Measurements from ENCODE around the gene EBF3.

EBF3 gene

DNA sequence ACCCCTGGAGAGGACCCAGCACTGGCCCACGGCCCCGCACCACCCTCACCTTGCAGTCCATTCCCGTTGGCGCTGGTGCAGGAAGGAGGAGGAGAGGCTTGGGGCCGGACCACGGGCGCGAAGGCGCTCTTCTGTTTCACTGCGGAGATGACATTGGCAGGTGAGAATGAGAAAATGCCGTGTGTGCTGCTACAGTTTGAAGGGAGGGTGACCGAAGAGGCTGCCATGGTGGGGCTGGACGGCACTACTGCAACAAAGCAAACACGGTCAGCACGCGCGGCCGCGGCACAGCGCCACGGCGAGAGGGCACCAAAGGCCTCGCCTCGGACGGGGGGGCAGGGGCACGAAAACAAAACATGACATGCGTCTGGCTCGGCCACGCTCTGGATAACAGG lies 123.9 kb downstream of the EBF3 start:
- DNase-seq, result no peak
- TF ChIP-seq GATA1 (IDR thresholded peaks at IDR 0.05; ENCODE audit: low read depth, low read length) (no peak), POLR2A (IDR thresholded peaks at IDR 0.05; ENCODE audit: low read length) (no peak)

DNA sequence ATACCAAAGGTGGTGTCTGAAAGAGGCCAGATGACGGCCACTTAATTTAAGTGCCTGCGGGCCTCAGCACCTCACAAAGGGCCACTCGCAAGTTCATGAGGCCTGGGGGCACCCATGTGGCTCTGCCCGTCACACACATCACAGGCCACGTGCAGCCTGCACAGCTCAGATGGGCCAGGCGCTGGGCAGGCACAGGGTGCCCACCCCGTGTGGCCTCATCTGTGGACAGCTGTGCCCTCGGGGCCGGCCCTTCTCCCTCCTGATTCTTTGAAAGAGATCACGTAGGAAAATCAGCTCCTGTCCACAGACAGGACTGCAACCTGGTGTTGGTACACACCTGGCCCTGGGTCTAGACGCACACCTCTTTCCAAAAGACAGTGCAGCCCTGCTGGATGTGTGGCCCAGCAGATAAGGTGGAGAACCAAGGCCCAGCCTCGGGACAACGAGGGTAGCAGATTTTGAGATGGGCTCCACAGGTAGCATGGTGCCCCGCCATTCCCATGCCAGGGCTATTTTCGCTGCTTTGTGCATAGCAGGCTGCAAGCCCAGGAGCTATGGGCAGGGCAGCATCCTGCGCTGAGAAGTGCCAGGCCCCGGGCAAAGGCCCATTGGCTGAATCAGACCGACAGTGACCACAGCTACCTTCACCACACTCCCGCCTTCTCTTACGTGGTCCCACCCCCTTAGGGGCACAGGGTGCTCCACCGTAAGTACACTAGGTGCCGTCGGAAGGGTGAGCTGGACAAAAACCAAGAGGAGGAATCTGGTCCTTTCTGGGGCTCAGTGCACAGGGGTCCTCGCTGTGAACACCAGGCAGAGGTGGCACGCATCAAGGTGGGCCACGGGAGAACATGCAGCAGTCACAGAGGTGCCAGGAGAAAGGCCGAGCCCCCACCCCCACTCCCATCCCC lies 124.5 kb downstream of the EBF3 start:
- no peak for TF ChIP-seq GATA1 (IDR thresholded peaks at IDR 0.05; ENCODE audit: low read depth, low read length)

DNA sequence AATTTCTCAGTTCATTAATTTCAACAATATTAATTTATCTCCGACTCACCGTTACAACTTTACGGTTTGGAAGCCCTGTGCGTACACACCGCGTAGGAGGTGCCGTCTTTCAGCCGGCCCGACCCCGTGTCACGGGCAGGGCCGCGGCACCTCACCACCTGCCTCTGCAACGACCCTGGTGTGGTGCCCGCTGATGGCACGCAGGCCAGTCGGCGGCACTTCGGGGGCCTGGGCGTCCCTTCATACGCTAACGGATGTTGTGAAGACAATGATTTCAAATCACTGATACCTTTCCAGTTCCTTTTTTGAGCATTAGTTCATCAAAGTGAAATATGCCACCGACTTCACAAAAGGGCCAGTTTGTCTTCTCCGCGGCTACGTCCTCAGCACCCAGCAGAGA lies 125.3 kb downstream of the EBF3 start:
- no peak for DNase-seq
- TF ChIP-seq GATA1 (IDR thresholded peaks at IDR 0.05; ENCODE audit: low read depth, low read length), result no peak
- TF ChIP-seq POLR2A (IDR thresholded peaks at IDR 0.05; ENCODE audit: low read length), result no peak

More for the DNA sequence above, 124.5 kb downstream of the EBF3 start:
- DNase-seq, result no peak

DNA sequence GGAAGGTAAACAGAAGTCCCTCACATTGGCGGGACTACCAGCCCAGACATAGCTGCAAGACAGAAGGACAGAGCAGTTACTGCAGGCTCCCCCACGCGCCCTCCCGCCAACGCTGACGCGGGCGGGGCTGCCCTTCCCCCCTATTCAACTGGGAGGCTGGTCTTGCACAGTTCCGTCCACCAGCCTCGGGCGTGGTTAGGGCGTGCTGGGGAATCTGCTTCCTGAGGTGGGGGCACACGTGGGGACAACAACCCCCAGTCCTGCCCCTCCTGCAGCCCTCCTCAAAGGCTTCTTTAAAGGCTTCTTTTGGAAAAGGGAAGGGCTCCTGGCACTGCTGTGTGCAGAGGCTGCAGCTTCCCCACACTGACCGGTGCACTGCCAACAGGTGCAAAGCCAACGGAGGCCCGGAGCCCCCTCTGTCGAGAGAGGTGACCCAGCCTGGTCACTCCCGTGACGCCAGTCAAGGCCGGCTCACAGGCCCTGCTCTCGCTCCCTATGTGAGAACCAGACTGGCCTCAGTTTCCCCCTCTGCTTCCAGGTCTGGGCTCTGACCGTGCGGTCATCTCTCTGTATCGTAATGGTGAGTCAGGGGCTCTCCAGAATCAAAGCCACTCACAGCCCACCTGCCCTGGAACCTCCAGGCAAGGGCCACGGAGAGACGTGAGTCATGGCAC lies 126.0 kb downstream of the EBF3 start:
- no peak for TF ChIP-seq GATA1 (IDR thresholded peaks at IDR 0.05; ENCODE audit: low read depth, low read length)
- TF ChIP-seq POLR2A (IDR thresholded peaks at IDR 0.05; ENCODE audit: low read length), result no peak
- DNase-seq, result no peak

DNA sequence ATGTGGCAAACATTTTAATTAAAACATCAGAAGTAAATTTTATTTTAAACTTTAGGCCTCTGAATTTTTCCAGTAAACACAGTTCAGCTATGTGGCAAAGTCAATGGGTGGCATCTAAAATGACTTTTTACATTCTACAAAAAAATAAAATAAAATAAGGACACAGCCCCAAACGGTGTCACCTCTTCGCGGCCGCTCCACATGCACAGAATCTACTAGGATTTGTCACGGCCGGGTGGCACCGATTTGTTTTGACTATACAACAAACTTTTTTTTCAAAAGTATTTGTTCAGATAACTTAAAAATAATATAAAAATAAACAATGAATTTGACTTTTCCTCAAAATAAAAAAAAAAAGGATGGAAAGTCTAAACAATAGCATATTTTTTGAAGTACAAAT lies 127.8 kb downstream of the EBF3 start:
- DNase-seq, result no peak
- TF ChIP-seq POLR2A (IDR thresholded peaks at IDR 0.05; ENCODE audit: low read length) (no peak), GATA1 (IDR thresholded peaks at IDR 0.05; ENCODE audit: low read depth, low read length) (no peak)

DNA sequence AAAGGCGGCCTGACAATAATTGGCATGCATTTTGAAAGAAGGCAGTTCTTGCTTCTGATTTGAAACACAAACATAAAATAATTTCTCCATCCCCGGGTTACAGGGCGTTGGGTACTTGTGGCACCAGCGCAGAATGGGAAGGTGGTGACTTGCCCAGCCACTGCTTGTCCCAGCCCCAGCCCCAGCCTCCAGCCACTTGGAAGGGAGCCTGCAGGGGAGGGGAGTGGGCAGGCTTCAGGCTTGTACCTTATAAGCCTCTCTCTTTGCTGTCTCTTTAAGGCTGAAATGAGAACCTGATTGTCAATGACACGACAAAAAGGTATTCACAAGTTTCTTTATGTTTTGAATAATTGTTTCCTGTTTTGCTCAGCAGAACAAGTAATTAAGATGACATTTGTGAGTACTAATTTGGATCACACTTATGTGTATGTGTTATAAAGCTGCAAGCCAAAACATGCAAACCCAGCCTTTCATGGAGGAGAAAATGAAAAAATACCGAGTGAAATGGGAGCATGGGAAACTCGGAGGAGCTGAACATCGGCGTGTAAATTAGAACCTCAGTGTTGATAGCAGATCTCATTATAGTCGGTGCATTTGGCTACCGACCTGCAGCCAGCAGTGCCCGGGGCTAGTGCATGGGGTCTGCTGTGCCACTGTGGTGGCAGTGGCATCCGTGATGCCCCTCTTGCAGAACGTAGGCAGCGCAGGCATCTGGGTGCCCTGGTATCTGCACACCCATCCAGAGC lies 129.9 kb downstream of the EBF3 start:
- TF ChIP-seq GATA1 (IDR thresholded peaks at IDR 0.05; ENCODE audit: low read depth, low read length) (no peak), POLR2A (IDR thresholded peaks at IDR 0.05; ENCODE audit: low read length) (no peak)
- no peak for DNase-seq

DNA sequence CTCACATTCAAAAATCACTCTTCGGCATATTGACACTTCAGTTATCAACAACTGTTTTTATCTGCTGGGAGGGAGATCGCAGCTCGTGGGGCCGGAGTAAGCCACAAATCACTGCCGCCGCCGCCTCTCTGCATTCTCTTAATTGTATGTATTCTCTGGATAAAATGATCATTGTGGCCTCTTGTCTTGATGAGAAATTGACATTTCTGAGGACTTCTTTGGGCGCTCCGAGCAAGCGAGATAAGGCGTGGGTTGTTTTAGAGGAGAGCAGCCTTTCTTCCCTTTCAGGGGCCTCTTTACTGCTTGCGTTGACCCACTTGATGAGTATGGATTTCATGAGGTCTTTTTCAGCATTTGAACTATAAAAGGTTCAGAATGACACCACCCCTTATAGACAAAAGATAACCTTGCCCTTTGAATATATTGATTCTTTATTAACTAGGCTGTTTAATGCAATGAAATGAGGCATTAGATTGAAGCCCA lies 130.6 kb downstream of the EBF3 start:
- TF ChIP-seq POLR2A (IDR thresholded peaks at IDR 0.05; ENCODE audit: low read length) (no peak), GATA1 (IDR thresholded peaks at IDR 0.05; ENCODE audit: low read depth, low read length) (no peak)
- no peak for DNase-seq

DNA sequence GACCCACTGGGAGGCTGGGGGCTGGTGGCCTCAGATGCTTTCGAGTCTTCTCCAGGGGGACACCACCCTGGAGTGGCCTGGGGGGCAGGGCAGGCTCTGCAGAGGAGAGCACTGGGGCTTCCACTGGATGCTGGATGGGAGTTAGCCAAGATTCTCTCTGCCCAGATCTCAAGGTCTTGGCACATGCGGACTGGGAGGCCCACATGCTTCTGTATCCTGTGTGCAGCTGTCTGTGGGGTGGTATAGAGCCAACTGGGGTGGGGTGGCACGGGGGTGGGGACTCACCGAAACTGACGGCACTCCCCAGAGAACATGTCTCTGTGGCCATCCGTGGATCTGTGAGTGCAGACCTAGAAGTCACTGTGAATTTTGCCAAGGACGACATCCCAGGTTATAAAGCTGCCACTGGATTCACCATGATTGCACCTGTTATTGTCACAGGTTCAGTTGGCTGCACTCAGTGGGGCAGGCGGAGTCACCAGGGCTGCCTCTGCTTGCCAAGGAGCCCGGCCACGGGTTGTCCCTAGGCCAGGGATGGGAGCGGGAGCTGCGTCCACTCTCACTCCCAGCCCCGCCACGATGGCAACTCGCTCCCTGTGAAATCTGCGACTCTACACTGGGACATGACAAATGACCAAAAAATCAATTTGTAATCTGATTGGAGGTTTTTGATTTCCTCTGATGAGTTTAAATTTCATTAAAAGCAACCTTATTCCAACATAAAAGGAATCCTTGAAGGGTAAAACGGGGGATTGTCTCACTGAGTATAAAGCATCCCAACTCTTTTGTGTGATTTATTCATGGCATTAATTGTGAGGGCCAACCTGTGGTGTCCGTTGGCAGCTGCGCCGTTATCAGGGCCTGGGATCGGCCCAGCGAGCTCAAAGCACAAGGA lies 131.3 kb downstream of the EBF3 start:
- TF ChIP-seq GATA1 (IDR thresholded peaks at IDR 0.05; ENCODE audit: low read depth, low read length) (no peak), POLR2A (IDR thresholded peaks at IDR 0.05; ENCODE audit: low read length) (no peak)
- no peak for DNase-seq

DNA sequence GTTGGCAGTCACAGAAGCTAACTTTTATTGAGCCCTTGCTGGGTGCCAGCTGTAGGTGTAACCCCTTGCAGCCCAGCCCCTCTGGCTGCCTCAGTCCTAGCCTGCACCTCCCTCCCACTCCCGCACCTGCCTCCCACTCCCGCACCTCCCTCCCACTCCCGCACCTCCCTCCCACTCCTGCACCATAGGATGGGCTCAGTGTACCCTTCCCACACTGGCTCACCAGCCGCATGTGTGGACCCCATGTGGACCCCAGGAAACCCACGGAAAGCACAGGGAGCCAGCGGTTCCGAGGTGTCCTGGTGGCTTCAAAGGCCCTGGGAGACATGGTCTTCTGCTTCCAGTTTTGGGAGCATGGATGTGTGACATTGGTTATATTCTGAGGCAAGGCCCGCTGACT lies 132.9 kb downstream of the EBF3 start:
- TF ChIP-seq GATA1 (IDR thresholded peaks at IDR 0.05; ENCODE audit: low read depth, low read length), result no peak
- TF ChIP-seq POLR2A (IDR thresholded peaks at IDR 0.05; ENCODE audit: low read length), result no peak
- DNase-seq, result no peak

DNA sequence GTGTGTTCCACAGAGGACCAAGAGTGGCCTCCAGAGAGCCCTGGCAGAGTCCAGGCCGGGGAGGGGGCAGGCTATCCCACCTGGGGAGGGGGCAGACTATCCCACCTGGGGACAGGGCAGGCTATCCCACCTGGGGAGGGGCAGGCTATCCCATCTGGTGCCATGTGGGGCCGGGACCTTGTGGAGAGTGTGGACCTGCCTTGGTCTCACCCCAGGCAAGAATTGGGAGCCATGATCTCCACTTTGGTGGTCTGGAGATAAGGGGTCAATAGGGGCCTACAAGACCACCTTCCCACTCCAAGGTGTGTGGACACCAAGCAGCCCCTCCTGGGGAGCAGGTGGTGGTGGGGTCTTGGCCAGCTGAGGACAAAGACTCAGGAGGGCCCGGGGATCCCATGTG lies 138.2 kb downstream of the EBF3 start:
- no peak for TF ChIP-seq GATA1 (IDR thresholded peaks at IDR 0.05; ENCODE audit: low read depth, low read length)
- no peak for TF ChIP-seq POLR2A (IDR thresholded peaks at IDR 0.05; ENCODE audit: low read length)

DNA sequence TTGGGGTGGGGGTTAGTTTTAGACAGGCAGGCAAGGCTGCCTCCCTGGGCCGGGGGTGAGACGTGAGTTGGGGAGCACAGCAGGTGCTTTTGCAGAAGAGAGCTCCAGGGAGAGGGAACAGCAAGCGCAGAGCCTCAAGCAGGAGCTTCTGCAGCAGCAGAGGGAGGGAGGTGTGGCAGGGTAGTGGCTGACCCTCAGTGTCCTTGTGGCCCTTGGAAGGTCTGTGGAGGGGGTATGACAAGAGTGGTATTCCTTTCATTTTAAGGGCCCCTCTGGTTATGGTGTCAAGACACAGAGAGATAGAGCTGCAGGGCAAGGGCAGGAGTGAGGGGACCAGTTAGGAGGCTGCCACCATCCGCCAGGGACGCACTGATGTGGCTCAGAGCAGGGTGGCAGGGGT lies 138.9 kb downstream of the EBF3 start:
- no peak for TF ChIP-seq POLR2A (IDR thresholded peaks at IDR 0.05; ENCODE audit: low read length)
- no peak for TF ChIP-seq GATA1 (IDR thresholded peaks at IDR 0.05; ENCODE audit: low read depth, low read length)
- no peak for DNase-seq

More for the DNA sequence above, 138.2 kb downstream of the EBF3 start:
- DNase-seq, result no peak

DNA sequence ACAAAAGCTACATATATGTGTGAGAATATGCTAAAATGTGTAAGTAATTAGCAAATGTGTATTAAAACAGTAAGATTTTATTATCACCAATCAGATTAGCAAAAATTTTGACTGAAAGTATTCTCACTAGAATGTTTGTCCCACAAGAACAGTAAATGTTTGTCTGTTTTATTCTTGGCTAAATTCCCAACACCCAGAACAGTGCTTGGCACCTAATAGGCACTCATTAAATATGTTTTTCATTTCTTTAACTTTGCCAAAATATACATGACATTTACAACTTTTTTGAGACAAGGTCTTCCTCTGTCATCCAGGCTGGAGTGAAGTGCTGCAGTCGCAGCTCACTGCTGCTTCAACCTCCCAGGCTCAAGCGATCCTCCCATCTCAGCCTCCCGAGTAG lies 143.6 kb downstream of the EBF3 start:
- no peak for DNase-seq
- TF ChIP-seq POLR2A (IDR thresholded peaks at IDR 0.05; ENCODE audit: low read length), result no peak
- no peak for TF ChIP-seq GATA1 (IDR thresholded peaks at IDR 0.05; ENCODE audit: low read depth, low read length)

DNA sequence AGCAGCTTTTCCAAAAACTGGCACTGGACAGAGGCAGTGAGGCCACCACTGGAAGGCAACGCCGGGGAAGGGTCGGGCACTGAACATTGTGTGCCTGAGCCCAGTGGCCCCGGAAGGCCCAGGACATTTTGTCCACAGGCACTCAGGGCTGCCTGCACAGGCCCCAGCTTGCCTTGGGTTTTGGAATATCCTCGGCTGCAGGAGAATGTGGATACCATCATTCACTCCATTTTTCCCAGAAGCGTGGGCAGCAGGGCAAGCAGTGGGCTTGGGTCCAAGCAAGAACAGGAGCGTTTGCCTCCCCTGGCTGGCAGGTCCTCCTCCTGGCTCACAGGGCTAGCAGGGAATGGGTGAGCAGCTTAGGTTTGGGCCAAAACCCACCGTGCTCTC lies 147.4 kb downstream of the EBF3 start:
- no peak for TF ChIP-seq GATA1 (IDR thresholded peaks at IDR 0.05; ENCODE audit: low read depth, low read length)
- no peak for TF ChIP-seq POLR2A (IDR thresholded peaks at IDR 0.05; ENCODE audit: low read length)
- DNase-seq, result no peak
